Esophagus muscularis mucosa (tissue), 3 donors: ENCODE results near the gene SLC26A9.

ENCODE experiments used
- CTCF ChIP-seq, 3 experiments: fragments of 200-600 bp in 2 of 3; fragments of 450-650 bp in 1 of 3; sonication (generic) in 2 of 3; IDR thresholded peaks; one replicate each; pipeline ENCODE4 v1.5.1; 2017 to 2019; ENCODE audit warnings: antibody characterized with exemption in 3 of 3, mild to moderate bottlenecking in 2 of 3, moderate library complexity in 1 of 3
- POLR2A ChIP-seq: fragments of 450-650 bp; IDR thresholded peaks from one replicate; pipeline ENCODE4 v1.6.1; 2017; ENCODE audit warnings: antibody characterized with exemption, moderate library complexity, mild to moderate bottlenecking, low read depth
- POLR2AphosphoS5 ChIP-seq, 2 donors: sonication (generic); formaldehyde crosslinking; IDR thresholded peaks; one replicate each; pipeline ENCODE4 v1.6.1; 2017; ENCODE audit warnings: antibody characterized with exemption in 2 of 2

DNA sequence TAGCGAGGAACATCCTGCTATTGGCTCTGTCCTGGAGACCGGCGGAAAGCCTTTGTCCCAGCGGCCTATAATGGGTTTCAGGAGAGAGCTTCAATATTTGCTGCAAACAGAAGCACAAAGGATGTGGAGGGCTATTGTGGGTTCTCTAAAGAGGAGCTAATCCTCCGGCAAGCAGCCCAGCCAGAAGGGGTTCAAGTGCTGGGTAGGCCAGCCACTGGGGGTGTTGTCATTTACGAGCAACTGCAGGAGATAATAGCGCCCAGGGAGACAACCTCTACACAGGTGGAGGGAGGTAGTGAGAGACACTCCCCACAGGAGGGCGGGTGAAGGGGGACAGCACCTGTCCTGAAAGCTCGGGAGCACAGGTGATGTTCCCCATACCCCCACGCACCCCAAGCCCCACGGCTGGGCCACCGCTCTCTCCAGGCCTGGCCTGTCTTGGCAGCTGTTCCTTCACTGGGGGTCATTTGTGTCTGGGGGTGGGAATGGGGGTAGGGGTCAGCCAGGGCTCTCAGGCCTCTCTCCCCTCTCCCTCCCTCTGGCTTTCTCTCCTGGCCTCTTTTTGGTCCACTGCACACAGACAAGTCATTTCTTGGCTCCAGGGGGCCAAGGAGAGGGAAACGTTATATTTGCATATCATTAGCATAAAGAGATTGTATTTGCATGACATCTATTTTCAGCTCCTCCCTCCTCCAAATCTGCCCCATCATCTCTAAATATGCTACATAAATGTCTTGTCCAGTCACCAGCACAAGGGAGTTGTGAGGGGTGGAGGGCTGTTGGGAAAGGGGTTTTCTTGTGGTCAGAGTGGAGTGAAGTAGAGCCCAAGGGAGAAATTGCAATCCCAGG, 22.0 kb upstream of the SLC26A9 start:
- no peak for TF ChIP-seq CTCF (IDR thresholded peaks at IDR 0.05)
- no peak for TF ChIP-seq POLR2A
- TF ChIP-seq POLR2AphosphoS5 (IDR thresholded peaks at IDR 0.05) = no peak
